HepG2 (cell line): ENCODE results near the gene PDZD4. TPM values are rescaled to one million over a fixed set of nuclear protein-coding genes. Genes with fewer than 3 reads are reported as not detected.

ENCODE experiments used
- ATAC-seq: fragments of 200-7000 bp; cut with Tn5 transposase; 3 replicates; pipeline ENCODE4 v1.9.1; 2020; ENCODE audit warnings: mild to moderate bottlenecking, moderate library complexity
- BruUV-seq: library from RNA; stranded (reverse); fragments of 400-500 nt; replicated peaks from 2 replicates; lab custom pipeline; 2021; lab: Mats Ljungman, UMichigan
- CTCF ChIA-PET: fragments of 300-600 bp; formaldehyde crosslinking; extraction: SDS; loops from one replicate; lab custom pipeline; 2021; ENCODE audit warnings: low total read pairs, inconsistent platforms, low intra/inter-chr PET ratio; lab: Yijun Ruan, JAX
- POLR2A ChIA-PET: fragments of 350-600 bp; sonication (Branson Sonifier 250); formaldehyde crosslinking; loops from one replicate; lab custom pipeline; 2020; ENCODE audit warnings: antibody characterized with exemption, inconsistent platforms; lab: Yijun Ruan, JAX
- DNase-seq: peaks from one replicate; pipeline ENCODE4 v3.0.0-alpha.2; 2015; ENCODE audit warnings: low spot score
- FAIRE-seq: peaks from 3 replicates; lab custom pipeline; 2011; peaks lifted over from hg19 to GRCh38; lab: Jason Lieb, UNC
- H2AFZ ChIP-seq: one replicate; pipeline ENCODE4 v1.6.1; 2011; ENCODE audit warnings: low read length, inconsistent platforms
- H3K27ac ChIP-seq: fragments of 300-600 bp; 3 replicates; pipeline ENCODE4 v1.8.0; 2011; ENCODE audit warnings: mixed run types, mild to moderate bottlenecking, mixed read lengths, low read length, inconsistent platforms; ENCODE audit not compliant: insufficient read depth; ENCODE audit errors: extremely low read length
- H3K27me3 ChIP-seq, 2 experiments: fragments of 200-600 bp in 1 of 2; 2 replicates in 1 of 2; 3 replicates in 1 of 2; pipeline versions ENCODE4 v1.6.0 to v1.8.0; 2011; ENCODE audit warnings: low read length in 2 of 2, mild to moderate bottlenecking in 2 of 2, moderate library complexity in 2 of 2, inconsistent platforms in 1 of 2; ENCODE audit not compliant: insufficient read depth in 2 of 2, control insufficient read depth in 1 of 2
- H3K36me3 ChIP-seq, 2 experiments: fragments of 200-600 bp in 1 of 2; replicated peaks in 1 of 2; 2 replicates in 1 of 2; 3 replicates in 1 of 2; pipeline versions ENCODE4 v1.5.1 to v1.8.0; 2011; ENCODE audit warnings: low read length in 2 of 2, inconsistent platforms in 1 of 2; ENCODE audit not compliant: insufficient read depth in 2 of 2, control insufficient read depth in 1 of 2
- H3K4me1 ChIP-seq: 2 replicates; pipeline ENCODE4 v1.5.1; 2012; ENCODE audit warnings: low read length, inconsistent platforms; ENCODE audit not compliant: insufficient read depth
- H3K4me2 ChIP-seq: 2 replicates; pipeline ENCODE4 v1.6.0; 2011; ENCODE audit warnings: low read depth, low read length, inconsistent platforms
- H3K4me3 ChIP-seq, 3 experiments: fragments of 200-600 bp in 1 of 3; sonication (generic), shearing (Covaris generic) in 1 of 3; replicated peaks in 1 of 3; 2 replicates each; pipeline ENCODE4 v1.5.1; 2011 to 2016; ENCODE audit warnings: low read length in 3 of 3, inconsistent platforms in 2 of 3, low read depth in 2 of 3, mild to moderate bottlenecking in 2 of 3, control low read depth in 1 of 3, mixed read lengths in 1 of 3; ENCODE audit not compliant: insufficient read depth in 1 of 3
- H3K79me2 ChIP-seq: one replicate; pipeline ENCODE4 v1.6.1; 2011; ENCODE audit warnings: low read length, inconsistent platforms; ENCODE audit not compliant: insufficient read depth
- H3K9ac ChIP-seq: 2 replicates; pipeline ENCODE4 v1.6.0; 2011; ENCODE audit warnings: mild to moderate bottlenecking, low read depth, low read length, inconsistent platforms; ENCODE audit not compliant: insufficient read depth
- H3K9me3 ChIP-seq: 2 replicates; pipeline ENCODE4 v1.5.1; 2012; ENCODE audit warnings: mild to moderate bottlenecking, low read length
- H4K20me1 ChIP-seq: 2 replicates; pipeline ENCODE4 v1.6.0; 2011; ENCODE audit warnings: inconsistent platforms, mild to moderate bottlenecking, low read length, moderate library complexity; ENCODE audit not compliant: insufficient read depth
- ASH2L ChIP-seq: fragments of 300-600, 200-600 bp; sonication (generic); IDR thresholded peaks from 2 replicates; pipeline ENCODE4 v1.7.0; 2017; ENCODE audit warnings: low read depth, mild to moderate bottlenecking, moderate library complexity, mixed read lengths, low read length; ENCODE audit not compliant: insufficient read length
- PPARG ChIP-seq: conservative IDR thresholded peaks from 2 replicates; pipeline ENCODE4 v1.6.1; 2016; ENCODE audit warnings: missing biosample characterization, missing genetic modification reagents
- ZNF143 ChIP-seq: sonication (generic); formaldehyde crosslinking; IDR thresholded peaks from 2 replicates; pipeline ENCODE4 v1.4.0; 2020; ENCODE audit warnings: missing genetic modification reagents
- ZNF205 ChIP-seq: IDR thresholded peaks from 2 replicates; pipeline ENCODE4 v1.6.1; 2018; ENCODE audit warnings: missing biosample characterization, missing genetic modification reagents
- ZNF263 ChIP-seq: sonication (generic); formaldehyde crosslinking; IDR thresholded peaks from 2 replicates; pipeline ENCODE4 v1.4.0; 2020; ENCODE audit warnings: missing genetic modification reagents
- ZNF326 ChIP-seq: sonication (generic); formaldehyde crosslinking; IDR thresholded peaks from 2 replicates; pipeline ENCODE4 v1.4.0; 2020; ENCODE audit warnings: missing genetic modification reagents, borderline replicate concordance
- ZNF776 ChIP-seq: sonication (generic); formaldehyde crosslinking; IDR thresholded peaks from 2 replicates; pipeline ENCODE4 v1.4.0; 2020; ENCODE audit warnings: mild to moderate bottlenecking, missing genetic modification reagents
- ZSCAN25 ChIP-seq: sonication (generic); formaldehyde crosslinking; IDR thresholded peaks from 2 replicates; pipeline ENCODE4 v1.8.0; 2022; ENCODE audit warnings: mild to moderate bottlenecking, missing genetic modification reagents
- WGBS: methylation state at CpG from one replicate; pipeline ENCODE4 v1.1.6; 2017; ENCODE audit warnings: low lambda C conversion rate; 5-methylcytosine and 5-hydroxymethylcytosine counted together
- in situ Hi-C: cut with HindIII; loops from 2 replicates; pipeline ENCODE4 v1.10.0; 2017; ENCODE audit warnings: low pct_unique_long_range_greater_than_20kb; ENCODE audit not compliant: extremely low pct_ligation_motif_present
- intact Hi-C: fragments of 100-400 bp; cut with micrococcal nuclease; formaldehyde crosslinking; loops from one replicate; pipeline ENCODE4 v1.10.0; 2022; ENCODE audit not compliant: unreplicated experiment
- polyA plus RNA-seq, 8 experiments: library from polyadenylated mRNA; depleted of rRNA in 3 of 8; stranded (reverse) in 7 of 8; unstranded in 1 of 8; fragments of >200 nt; fragmentation: Illumina TruSeq in 4 of 8; extraction: Trizol in 4 of 8; gene quantifications; 2 replicates each; pipeline versions ENCODE4 v1.2.1 to v1.2.3, GENCODE V29; 2011 to 2016; ENCODE audit warnings: low read depth in 4 of 8, missing spikeins in 1 of 8, mixed read lengths in 1 of 8; ENCODE audit not compliant: insufficient read depth in 1 of 8
- total RNA-seq, 5 experiments: library from RNA; depleted of rRNA; stranded (reverse); fragments of >200 nt; fragmentation: Illumina TruSeq; extraction: Trizol; gene quantifications; 2 replicates each; pipeline ENCODE4 v1.2.3, GENCODE V29; 2016; ENCODE audit warnings: low read depth in 1 of 5
- TF ChIP-seq, protein P1 (sequence below): sonication (generic); formaldehyde crosslinking; IDR thresholded peaks from 2 replicates; pipeline ENCODE4 v1.5.0; 2020; ENCODE audit warnings: missing genetic modification reagents, mild to moderate bottlenecking, borderline replicate concordance
- TF ChIP-seq, protein P2 (sequence below): sonication (generic); formaldehyde crosslinking; IDR thresholded peaks from 2 replicates; pipeline ENCODE4 v1.8.0; 2023; ENCODE audit warnings: mild to moderate bottlenecking, missing genetic modification reagents

PDZD4 gene
- total and polyA plus RNA-seq, 2 of the 13 experiments (the other 11 are each of a cell fraction or from before 2014, with no cell fraction given) = not detected

GRCh38 chrX:153827903-153828302 lies 2.4 kb downstream of the PDZD4 start:
- FAIRE-seq (no peak), ATAC-seq (no peak), DNase-seq (no peak)
- H4K20me1 ChIP-seq = no peaks in the 10 kb centered on the region
- peaks cover 4 to 42% of the 10 kb centered on the region in 2 experiments; a peak in 4 of 5 replicates for H3K27me3 ChIP-seq
- H3K9me3 ChIP-seq = no peaks in the 10 kb centered on the region
- CTCF ChIA-PET = no interaction called here
- in situ Hi-C loops = no loop called here
- no peak overlapping the region for H3K4me3 ChIP-seq
- no peak overlapping the region for H3K4me2 ChIP-seq
- no TSS peak for BruUV-seq
- no peak overlapping the region for H2AFZ ChIP-seq
- no peak overlapping the region for H3K9ac ChIP-seq
- H3K27ac ChIP-seq = no peak overlapping the region
- no peaks in the 10 kb centered on the region for H3K4me1 ChIP-seq
- TF ChIP-seq ZNF205 (CRISPR knock-in tag) = no peak
- POLR2A ChIA-PET = no interaction called here
- H3K36me3 ChIP-seq = no peaks in the 10 kb centered on the region
- H3K79me2 ChIP-seq = no peaks in the 10 kb centered on the region
- 90% methylated on average over 2 of the region's 9 CpGs for WGBS
- intact Hi-C loops = no loop called here

GRCh38 chrX:153827016-153827415 lies 3.3 kb downstream of the PDZD4 start:
- in situ Hi-C loops (no loop called here), intact Hi-C loops (no loop called here)
- no peak overlapping the region for H3K27ac ChIP-seq
- WGBS = 29% methylated on average over 3 of the region's 3 CpGs
- no peaks in the 10 kb centered on the region for H3K4me1 ChIP-seq
- H3K4me2 ChIP-seq = no peak overlapping the region
- H3K27me3 ChIP-seq = peaks cover 4 to 41% of the 10 kb centered on the region in 2 experiments; a peak in 4 of 5 replicates
- H3K79me2 ChIP-seq = no peaks in the 10 kb centered on the region
- H4K20me1 ChIP-seq = no peaks in the 10 kb centered on the region
- FAIRE-seq = no peak
- ChIA-PET POLR2A (no interaction called here), CTCF (no interaction called here)
- no peak for DNase-seq
- no peak overlapping the region for H3K4me3 ChIP-seq
- no peak overlapping the region for H3K9ac ChIP-seq
- TF ChIP-seq, protein P1, sequence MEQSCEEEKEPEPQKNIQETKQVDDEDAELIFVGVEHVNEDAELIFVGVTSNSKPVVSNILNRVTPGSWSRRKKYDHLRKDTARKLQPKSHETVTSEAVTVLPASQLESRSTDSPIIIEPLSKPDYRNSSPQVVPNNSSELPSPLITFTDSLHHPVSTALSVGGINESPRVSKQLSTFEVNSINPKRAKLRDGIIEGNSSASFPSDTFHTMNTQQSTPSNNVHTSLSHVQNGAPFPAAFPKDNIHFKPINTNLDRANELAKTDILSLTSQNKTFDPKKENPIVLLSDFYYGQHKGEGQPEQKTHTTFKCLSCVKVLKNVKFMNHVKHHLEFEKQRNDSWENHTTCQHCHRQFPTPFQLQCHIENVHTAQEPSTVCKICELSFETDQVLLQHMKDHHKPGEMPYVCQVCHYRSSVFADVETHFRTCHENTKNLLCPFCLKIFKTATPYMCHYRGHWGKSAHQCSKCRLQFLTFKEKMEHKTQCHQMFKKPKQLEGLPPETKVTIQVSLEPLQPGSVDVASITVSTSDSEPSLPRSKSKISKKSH (CRISPR knock-in tag) = no peak
- TF ChIP-seq PPARG (CRISPR knock-in tag) (no peak), ZNF326 (CRISPR knock-in tag) (no peak), ZNF143 (CRISPR knock-in tag) (no peak), ZSCAN25 (CRISPR knock-in tag) (no peak), ZNF263 (CRISPR knock-in tag) (no peak), ASH2L (no peak), ZNF776 (CRISPR knock-in tag) (no peak)
- TF ChIP-seq, protein P2, sequence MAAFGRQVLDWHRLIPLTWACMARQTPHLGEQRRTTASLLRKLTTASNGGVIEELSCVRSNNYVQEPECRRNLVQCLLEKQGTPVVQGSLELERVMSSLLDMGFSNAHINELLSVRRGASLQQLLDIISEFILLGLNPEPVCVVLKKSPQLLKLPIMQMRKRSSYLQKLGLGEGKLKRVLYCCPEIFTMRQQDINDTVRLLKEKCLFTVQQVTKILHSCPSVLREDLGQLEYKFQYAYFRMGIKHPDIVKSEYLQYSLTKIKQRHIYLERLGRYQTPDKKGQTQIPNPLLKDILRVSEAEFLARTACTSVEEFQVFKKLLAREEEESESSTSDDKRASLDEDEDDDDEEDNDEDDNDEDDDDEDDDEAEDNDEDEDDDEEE (CRISPR knock-in tag) = no peak
- ATAC-seq = no peak
- H2AFZ ChIP-seq = no peak overlapping the region
- BruUV-seq = no TSS peak
- H3K9me3 ChIP-seq = no peaks in the 10 kb centered on the region
- H3K36me3 ChIP-seq = no peaks in the 10 kb centered on the region
